Uterus (tissue), 2 donors: Measurements from ENCODE around the gene ATOSA.

Experiments
- POLR2A ChIP-seq, 2 donors: fragments of 450-650 bp; IDR thresholded peaks; one replicate each; pipeline ENCODE4 v1.6.1; 2016; ENCODE audit warnings: antibody characterized with exemption in 2 of 2, mild to moderate bottlenecking in 1 of 2, moderate library complexity in 1 of 2
- TF ChIP-seq, protein P1 (sequence below), 4 experiments: fragments of 200-600 bp in 2 of 4; fragments of 450-650 bp in 2 of 4; sonication (generic) in 2 of 4; IDR thresholded peaks; one replicate each; pipeline ENCODE4 v1.5.1; 2016 to 2019; ENCODE audit warnings: antibody characterized with exemption in 4 of 4, mild to moderate bottlenecking in 2 of 4, moderate library complexity in 1 of 4

DNA sequence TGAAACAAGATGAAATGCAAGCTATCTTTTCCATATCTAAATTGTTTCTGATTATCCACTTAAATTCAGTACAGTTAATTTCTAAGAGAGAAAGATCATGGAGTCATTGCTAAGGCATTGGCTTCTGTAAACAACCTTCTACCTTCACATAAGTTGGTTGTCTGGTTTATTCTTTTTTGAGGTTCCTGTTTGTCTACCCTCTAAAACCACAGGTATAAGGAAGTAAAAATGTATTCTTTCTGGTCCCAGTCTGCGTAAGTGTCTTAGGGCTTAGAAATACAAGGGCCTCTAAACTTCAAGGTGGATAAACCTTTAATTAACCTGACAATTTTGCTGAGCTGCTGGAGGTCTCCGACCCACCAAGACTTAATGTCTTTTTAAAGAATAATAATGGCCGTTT is 3.6 kb upstream of the ATOSA start:
- TF ChIP-seq, protein P1, sequence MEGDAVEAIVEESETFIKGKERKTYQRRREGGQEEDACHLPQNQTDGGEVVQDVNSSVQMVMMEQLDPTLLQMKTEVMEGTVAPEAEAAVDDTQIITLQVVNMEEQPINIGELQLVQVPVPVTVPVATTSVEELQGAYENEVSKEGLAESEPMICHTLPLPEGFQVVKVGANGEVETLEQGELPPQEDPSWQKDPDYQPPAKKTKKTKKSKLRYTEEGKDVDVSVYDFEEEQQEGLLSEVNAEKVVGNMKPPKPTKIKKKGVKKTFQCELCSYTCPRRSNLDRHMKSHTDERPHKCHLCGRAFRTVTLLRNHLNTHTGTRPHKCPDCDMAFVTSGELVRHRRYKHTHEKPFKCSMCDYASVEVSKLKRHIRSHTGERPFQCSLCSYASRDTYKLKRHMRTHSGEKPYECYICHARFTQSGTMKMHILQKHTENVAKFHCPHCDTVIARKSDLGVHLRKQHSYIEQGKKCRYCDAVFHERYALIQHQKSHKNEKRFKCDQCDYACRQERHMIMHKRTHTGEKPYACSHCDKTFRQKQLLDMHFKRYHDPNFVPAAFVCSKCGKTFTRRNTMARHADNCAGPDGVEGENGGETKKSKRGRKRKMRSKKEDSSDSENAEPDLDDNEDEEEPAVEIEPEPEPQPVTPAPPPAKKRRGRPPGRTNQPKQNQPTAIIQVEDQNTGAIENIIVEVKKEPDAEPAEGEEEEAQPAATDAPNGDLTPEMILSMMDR (IDR thresholded peaks at IDR 0.05): no peak
- TF ChIP-seq POLR2A (IDR thresholded peaks at IDR 0.05): no peak
